Measurements from ENCODE around the gene WDFY4. TPM values are rescaled to one million over a fixed set of nuclear protein-coding genes. Genes with fewer than 3 reads are reported as not detected.

The WDFY4 gene
- total RNA-seq, 1 donor from 2014 or later: not detected

- no peak for DNase-seq (ENCODE audit: low read depth)
These were observed 339.8 kb downstream of the WDFY4 start for GRCh38 chr10:49024484-49024883.

DNA sequence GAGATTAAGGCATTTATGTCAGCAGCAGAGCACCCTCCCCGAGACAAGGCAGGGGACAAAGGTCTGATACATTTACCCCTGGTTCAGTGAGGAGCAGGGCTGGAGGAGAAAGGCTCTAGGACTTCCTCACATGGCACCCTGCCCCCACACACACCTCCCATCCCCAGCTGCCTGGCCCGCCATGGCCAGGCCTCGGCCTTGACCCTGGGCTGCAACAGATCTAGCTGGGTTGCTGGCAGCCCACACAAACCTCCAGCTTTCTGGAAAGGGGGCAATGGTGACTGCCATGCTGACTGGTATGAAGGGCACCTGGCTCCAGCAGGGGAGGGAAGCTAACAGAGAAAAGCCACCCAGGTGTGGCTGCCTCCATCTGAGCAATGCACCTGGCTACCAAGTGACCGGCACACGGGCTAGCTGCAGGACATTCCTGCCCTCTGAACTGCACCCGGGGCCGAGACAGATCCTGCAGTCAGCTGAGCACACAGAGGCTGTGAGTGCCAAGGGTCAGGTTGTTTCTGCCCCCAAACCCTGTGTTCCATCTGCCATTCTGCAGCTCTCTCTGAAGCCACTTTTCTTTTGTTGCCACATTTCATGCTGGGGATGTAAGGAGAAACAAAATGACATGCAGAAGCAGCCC lies 340.8 kb downstream of the WDFY4 start:
- DNase-seq (ENCODE audit: low read depth): no peak

DNA sequence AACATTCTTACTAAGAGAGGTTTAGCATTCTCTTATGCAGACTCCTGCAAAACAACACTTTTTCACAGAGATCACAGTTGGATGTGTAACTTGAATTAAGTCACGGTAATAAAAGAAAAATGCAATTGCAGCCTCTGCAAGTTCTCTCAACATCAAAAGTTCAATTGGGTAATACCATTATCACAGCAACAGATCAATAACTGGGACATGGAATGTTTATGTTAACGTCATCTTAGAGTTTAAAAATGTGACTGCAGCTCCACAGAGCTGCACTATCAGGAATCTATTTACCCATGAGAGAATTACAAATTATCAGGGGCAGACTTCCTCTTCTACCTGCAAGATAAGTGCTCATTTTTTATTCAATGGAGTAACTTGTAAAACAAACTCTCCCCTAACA lies 344.0 kb downstream of the WDFY4 start:
- DNase-seq (ENCODE audit: low read depth): no peak

DNA sequence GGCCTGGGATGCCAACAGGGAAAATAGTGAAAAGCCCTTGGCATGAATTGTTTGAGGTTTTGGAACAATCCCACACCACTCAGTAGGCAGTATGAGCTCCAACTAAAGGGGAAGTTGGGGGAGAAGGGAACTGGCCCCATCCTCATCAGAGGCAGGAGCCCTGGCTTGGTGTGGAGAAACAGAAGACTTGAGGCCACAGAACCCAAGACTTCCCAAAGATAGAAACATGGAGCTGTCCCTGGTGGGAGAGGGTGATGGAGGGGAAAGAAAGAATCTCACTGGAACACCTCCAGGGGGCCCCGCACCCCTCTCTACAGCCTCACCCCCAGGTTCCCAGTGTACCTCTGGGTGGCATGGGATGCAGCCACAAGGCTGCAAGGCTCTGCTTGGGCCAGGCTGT lies 345.0 kb downstream of the WDFY4 start:
- DNase-seq (ENCODE audit: low read depth): no peak

Other genes with a start within 250 kb of the WDFY4 start
- 19.7 and 39.2 TPM in 2 replicates for gene ARHGAP22, start 79.8 kb upstream of the WDFY4 start, total RNA-seq